Measurements from ENCODE around the gene CCR4.

DNA sequence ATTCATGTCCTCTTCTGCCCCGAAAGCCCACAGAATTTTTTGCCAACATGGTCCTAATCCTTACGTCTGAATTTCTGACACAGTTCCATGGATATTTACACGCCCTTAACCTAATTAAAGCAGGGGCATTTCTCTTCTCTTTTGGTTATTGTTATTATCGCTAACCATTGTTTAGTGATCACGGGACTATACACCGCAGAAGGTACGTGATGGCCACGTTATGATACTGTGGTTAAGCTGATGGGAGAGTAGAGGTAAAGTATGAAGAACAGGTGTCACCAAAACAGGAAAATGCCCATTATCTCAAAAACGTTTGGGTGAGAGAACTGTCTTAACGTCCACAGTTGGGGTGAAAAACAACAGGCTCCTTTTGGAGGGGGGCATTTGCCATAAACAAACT lies 26.4 kb downstream of the CCR4 start:
- TF ChIP-seq, protein P1, sequence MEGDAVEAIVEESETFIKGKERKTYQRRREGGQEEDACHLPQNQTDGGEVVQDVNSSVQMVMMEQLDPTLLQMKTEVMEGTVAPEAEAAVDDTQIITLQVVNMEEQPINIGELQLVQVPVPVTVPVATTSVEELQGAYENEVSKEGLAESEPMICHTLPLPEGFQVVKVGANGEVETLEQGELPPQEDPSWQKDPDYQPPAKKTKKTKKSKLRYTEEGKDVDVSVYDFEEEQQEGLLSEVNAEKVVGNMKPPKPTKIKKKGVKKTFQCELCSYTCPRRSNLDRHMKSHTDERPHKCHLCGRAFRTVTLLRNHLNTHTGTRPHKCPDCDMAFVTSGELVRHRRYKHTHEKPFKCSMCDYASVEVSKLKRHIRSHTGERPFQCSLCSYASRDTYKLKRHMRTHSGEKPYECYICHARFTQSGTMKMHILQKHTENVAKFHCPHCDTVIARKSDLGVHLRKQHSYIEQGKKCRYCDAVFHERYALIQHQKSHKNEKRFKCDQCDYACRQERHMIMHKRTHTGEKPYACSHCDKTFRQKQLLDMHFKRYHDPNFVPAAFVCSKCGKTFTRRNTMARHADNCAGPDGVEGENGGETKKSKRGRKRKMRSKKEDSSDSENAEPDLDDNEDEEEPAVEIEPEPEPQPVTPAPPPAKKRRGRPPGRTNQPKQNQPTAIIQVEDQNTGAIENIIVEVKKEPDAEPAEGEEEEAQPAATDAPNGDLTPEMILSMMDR (IDR thresholded peaks at IDR 0.05; ENCODE audit: poor library complexity): no peak
- no peak for TF ChIP-seq EZH2 (IDR thresholded peaks at IDR 0.05; ENCODE audit: borderline replicate concordance)
- TF ChIP-seq EZH2phosphoT487 (IDR thresholded peaks at IDR 0.05; ENCODE audit: low read depth, severe bottlenecking, unreplicated experiment): no peak
